IPS-20b (cell line): ENCODE results near the gene AP3B1.

ENCODE experiments used
- H3K27ac ChIP-seq: one replicate; pipeline ENCODE4 v1.5.1; 2013; ENCODE audit warnings: low read length
- H3K27me3 ChIP-seq: 2 replicates; pipeline ENCODE4 v1.6.1; 2013; ENCODE audit warnings: mild to moderate bottlenecking, low read length, inconsistent platforms; ENCODE audit not compliant: insufficient read depth
- H3K36me3 ChIP-seq: 2 replicates; pipeline ENCODE4 v1.6.1; 2013; ENCODE audit warnings: low read depth, mild to moderate bottlenecking, inconsistent platforms, low read length, moderate library complexity; ENCODE audit not compliant: insufficient read depth
- H3K4me1 ChIP-seq: 2 replicates; pipeline ENCODE4 v1.6.1; 2013; ENCODE audit warnings: mild to moderate bottlenecking, control low read depth, inconsistent platforms, low read length, moderate library complexity; ENCODE audit not compliant: insufficient read depth
- H3K4me3 ChIP-seq: 2 replicates; pipeline ENCODE4 v1.5.1; 2013; ENCODE audit warnings: mild to moderate bottlenecking, low read length, inconsistent platforms
- H3K9ac ChIP-seq: 2 replicates; pipeline ENCODE4 v1.6.1; 2013; ENCODE audit warnings: low read depth, mild to moderate bottlenecking, inconsistent platforms, low read length, moderate library complexity
- H3K9me3 ChIP-seq: 2 replicates; pipeline ENCODE4 v1.6.1; 2013; ENCODE audit warnings: mild to moderate bottlenecking, low read depth, low read length, inconsistent platforms; ENCODE audit not compliant: insufficient read depth

The AP3B1 gene

GRCh38 chr5:77985247-77985646 lies 309.3 kb downstream of the AP3B1 start:
- Histone ChIP-seq H3K27me3 (peaks cover 49% of the 10 kb centered on the region), H3K27ac (no peak overlapping the region), H3K36me3 (no peaks in the 10 kb centered on the region), H3K4me1 (peaks cover 28% of the 10 kb centered on the region; the same call in 1 of the 2 replicates), H3K9ac (no peak overlapping the region), H3K9me3 (no peaks in the 10 kb centered on the region), H3K4me3 (no peak overlapping the region)

GRCh38 chr5:77984587-77984986 lies 309.9 kb downstream of the AP3B1 start:
- Histone ChIP-seq H3K9me3 (no peaks in the 10 kb centered on the region), H3K4me1 (peaks cover 22% of the 10 kb centered on the region; the same call in 1 of the 2 replicates), H3K4me3 (no peak overlapping the region), H3K36me3 (no peaks in the 10 kb centered on the region), H3K9ac (no peak overlapping the region), H3K27ac (no peak overlapping the region), H3K27me3 (peaks cover 50% of the 10 kb centered on the region)

- Histone ChIP-seq H3K4me1 (peaks cover 21% of the 10 kb centered on the region; the same call in 1 of the 2 replicates), H3K27me3 (peaks cover 54% of the 10 kb centered on the region), H3K9ac (no peak overlapping the region), H3K36me3 (no peaks in the 10 kb centered on the region), H3K27ac (no peak overlapping the region), H3K9me3 (no peaks in the 10 kb centered on the region), H3K4me3 (no peak overlapping the region)
These were observed 310.9 kb downstream of the AP3B1 start for GRCh38 chr5:77983482-77984199.

- Histone ChIP-seq H3K4me3 (no peak overlapping the region), H3K9me3 (no peaks in the 10 kb centered on the region), H3K27me3 (peaks cover 60% of the 10 kb centered on the region), H3K36me3 (no peaks in the 10 kb centered on the region), H3K27ac (no peak overlapping the region), H3K4me1 (peaks cover 13% of the 10 kb centered on the region; the same call in 1 of the 2 replicates), H3K9ac (no peak overlapping the region)
These were observed 312.7 kb downstream of the AP3B1 start for GRCh38 chr5:77981820-77982219.

- H3K27me3 ChIP-seq = peaks cover 93% of the 10 kb centered on the region
- H3K4me1 ChIP-seq = no peaks in the 10 kb centered on the region; the same call in 1 of the 2 replicates
- no peak overlapping the region for H3K27ac ChIP-seq
- H3K9ac ChIP-seq = no peak overlapping the region
- H3K4me3 ChIP-seq = no peak overlapping the region
- H3K9me3 ChIP-seq = no peaks in the 10 kb centered on the region
- no peaks in the 10 kb centered on the region for H3K36me3 ChIP-seq
These were observed 319.9 kb downstream of the AP3B1 start for GRCh38 chr5:77974576-77974975.

- Histone ChIP-seq H3K27ac (no peak overlapping the region), H3K4me3 (peak overlapping the region; percentile 58), H3K9me3 (no peaks in the 10 kb centered on the region), H3K9ac (no peak overlapping the region), H3K4me1 (no peaks in the 10 kb centered on the region; the same call in 1 of the 2 replicates), H3K36me3 (no peaks in the 10 kb centered on the region), H3K27me3 (peaks cover 91% of the 10 kb centered on the region)
These were observed 321.3 kb downstream of the AP3B1 start for GRCh38 chr5:77973253-77973609.

- H3K9me3 ChIP-seq = no peaks in the 10 kb centered on the region
- H3K27me3 ChIP-seq = peaks cover 91% of the 10 kb centered on the region
- H3K4me3 ChIP-seq = peak overlapping the region; percentile 58
- no peaks in the 10 kb centered on the region for H3K36me3 ChIP-seq
- H3K4me1 ChIP-seq = no peaks in the 10 kb centered on the region; the same call in 1 of the 2 replicates
- H3K27ac ChIP-seq = no peak overlapping the region
- no peak overlapping the region for H3K9ac ChIP-seq
These were observed 321.8 kb downstream of the AP3B1 start for GRCh38 chr5:77972469-77973252.

GRCh38 chr5:77971776-77972468 lies 322.6 kb downstream of the AP3B1 start:
- no peaks in the 10 kb centered on the region for H3K9me3 ChIP-seq
- H3K27ac ChIP-seq = no peak overlapping the region
- no peaks in the 10 kb centered on the region for H3K36me3 ChIP-seq
- no peaks in the 10 kb centered on the region; the same call in 1 of the 2 replicates for H3K4me1 ChIP-seq
- H3K9ac ChIP-seq = no peak overlapping the region
- peaks cover 87% of the 10 kb centered on the region for H3K27me3 ChIP-seq
- H3K4me3 ChIP-seq = peak overlapping the region; percentile 58

GRCh38 chr5:77970891-77971290 lies 323.6 kb downstream of the AP3B1 start:
- peaks cover 87% of the 10 kb centered on the region for H3K27me3 ChIP-seq
- no peak overlapping the region for H3K9ac ChIP-seq
- no peak overlapping the region for H3K4me3 ChIP-seq
- H3K36me3 ChIP-seq = no peaks in the 10 kb centered on the region
- H3K9me3 ChIP-seq = no peaks in the 10 kb centered on the region
- no peak overlapping the region for H3K27ac ChIP-seq
- no peaks in the 10 kb centered on the region; the same call in 1 of the 2 replicates for H3K4me1 ChIP-seq

- Histone ChIP-seq H3K9me3 (no peaks in the 10 kb centered on the region), H3K27ac (no peak overlapping the region), H3K36me3 (no peaks in the 10 kb centered on the region), H3K9ac (no peak overlapping the region), H3K4me3 (no peak overlapping the region), H3K27me3 (peaks cover 87% of the 10 kb centered on the region), H3K4me1 (peaks cover 23% of the 10 kb centered on the region; the same call in 1 of the 2 replicates)
These were observed 330.7 kb downstream of the AP3B1 start for GRCh38 chr5:77963795-77964194.

- Histone ChIP-seq H3K9ac (no peak overlapping the region), H3K27me3 (peaks cover 97% of the 10 kb centered on the region), H3K4me3 (no peak overlapping the region), H3K4me1 (peaks cover 23% of the 10 kb centered on the region; the same call in 1 of the 2 replicates), H3K36me3 (no peaks in the 10 kb centered on the region), H3K27ac (no peak overlapping the region), H3K9me3 (no peaks in the 10 kb centered on the region)
These were observed 333.6 kb downstream of the AP3B1 start for GRCh38 chr5:77960863-77961396.
